Brain microvascular endothelial cell (primary cell): ENCODE results near the gene ZBTB7C.

ENCODE experiments used
- DNase-seq: peaks from one replicate; pipeline ENCODE4 v3.0.0-alpha.2; 2020
- H3K27ac ChIP-seq: fragments of 250-450 bp; sonication (Bioruptor Pico); 2 replicates; pipeline ENCODE4 v1.5.1; 2020; ENCODE audit warnings: mild to moderate bottlenecking, moderate library complexity
- H3K27me3 ChIP-seq: fragments of 250-450 bp; sonication (Bioruptor Pico); replicated peaks from 2 replicates; pipeline ENCODE4 v1.5.1; 2020; ENCODE audit warnings: mild to moderate bottlenecking
- H3K36me3 ChIP-seq: fragments of 250-450 bp; sonication (Bioruptor Pico); replicated peaks from 2 replicates; pipeline ENCODE4 v1.5.1; 2020; ENCODE audit warnings: mild to moderate bottlenecking
- H3K4me3 ChIP-seq: 2 replicates; pipeline ENCODE4 v1.5.1; 2011; ENCODE audit warnings: low read depth, mild to moderate bottlenecking, control low read depth, low read length, moderate library complexity
- in situ Hi-C: cut with HindIII; loops from 2 replicates; pipeline ENCODE4 v1.10.0; 2017; ENCODE audit warnings: low sequenced_read_pairs, low pct_ligation_motif_present
- TF ChIP-seq, protein P1 (sequence below): IDR thresholded peaks from 2 replicates; pipeline ENCODE4 v1.5.1; 2011; ENCODE audit warnings: low read depth, mild to moderate bottlenecking, moderate library complexity, low read length, control low read depth, inconsistent platforms; ENCODE audit errors: missing control alignments

The ZBTB7C gene

GRCh38 chr18:48393776-48394175 lies 15.4 kb downstream of the ZBTB7C start:
- H3K27ac ChIP-seq, result no peak overlapping the region
- no peak for DNase-seq
- in situ Hi-C loops, result no loop called here
- no peaks in the 10 kb centered on the region for H3K27me3 ChIP-seq
- no peak overlapping the region for H3K4me3 ChIP-seq
- no peaks in the 10 kb centered on the region for H3K36me3 ChIP-seq
- TF ChIP-seq, protein P1, sequence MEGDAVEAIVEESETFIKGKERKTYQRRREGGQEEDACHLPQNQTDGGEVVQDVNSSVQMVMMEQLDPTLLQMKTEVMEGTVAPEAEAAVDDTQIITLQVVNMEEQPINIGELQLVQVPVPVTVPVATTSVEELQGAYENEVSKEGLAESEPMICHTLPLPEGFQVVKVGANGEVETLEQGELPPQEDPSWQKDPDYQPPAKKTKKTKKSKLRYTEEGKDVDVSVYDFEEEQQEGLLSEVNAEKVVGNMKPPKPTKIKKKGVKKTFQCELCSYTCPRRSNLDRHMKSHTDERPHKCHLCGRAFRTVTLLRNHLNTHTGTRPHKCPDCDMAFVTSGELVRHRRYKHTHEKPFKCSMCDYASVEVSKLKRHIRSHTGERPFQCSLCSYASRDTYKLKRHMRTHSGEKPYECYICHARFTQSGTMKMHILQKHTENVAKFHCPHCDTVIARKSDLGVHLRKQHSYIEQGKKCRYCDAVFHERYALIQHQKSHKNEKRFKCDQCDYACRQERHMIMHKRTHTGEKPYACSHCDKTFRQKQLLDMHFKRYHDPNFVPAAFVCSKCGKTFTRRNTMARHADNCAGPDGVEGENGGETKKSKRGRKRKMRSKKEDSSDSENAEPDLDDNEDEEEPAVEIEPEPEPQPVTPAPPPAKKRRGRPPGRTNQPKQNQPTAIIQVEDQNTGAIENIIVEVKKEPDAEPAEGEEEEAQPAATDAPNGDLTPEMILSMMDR, result no peak

DNA sequence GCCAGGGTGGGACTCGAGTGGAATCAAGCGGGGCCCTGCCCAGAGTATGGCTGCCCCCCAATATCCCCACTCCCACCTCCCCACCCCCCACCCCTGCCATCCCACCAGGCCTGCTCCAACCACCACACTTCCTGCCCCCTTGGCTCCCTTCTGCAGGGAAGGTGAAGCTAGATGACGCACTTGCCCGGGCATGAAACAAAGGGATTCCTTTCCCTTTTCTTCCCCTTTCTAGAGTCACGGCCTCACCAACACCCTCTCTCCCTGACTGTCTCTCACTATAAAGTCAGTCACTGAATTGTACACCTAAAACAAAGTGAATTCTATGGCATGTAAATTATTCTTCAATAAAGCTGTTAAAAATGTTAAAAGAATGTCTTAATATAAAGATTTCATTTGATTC lies 16.0 kb downstream of the ZBTB7C start:
- in situ Hi-C loops, result no loop called here
- peaks cover under 1% of the 10 kb centered on the region for H3K27me3 ChIP-seq
- no peak overlapping the region for H3K4me3 ChIP-seq
- no peaks in the 10 kb centered on the region for H3K36me3 ChIP-seq
- DNase-seq, result no peak
- H3K27ac ChIP-seq, result no peak overlapping the region
- TF ChIP-seq, protein P1, result no peak

DNA sequence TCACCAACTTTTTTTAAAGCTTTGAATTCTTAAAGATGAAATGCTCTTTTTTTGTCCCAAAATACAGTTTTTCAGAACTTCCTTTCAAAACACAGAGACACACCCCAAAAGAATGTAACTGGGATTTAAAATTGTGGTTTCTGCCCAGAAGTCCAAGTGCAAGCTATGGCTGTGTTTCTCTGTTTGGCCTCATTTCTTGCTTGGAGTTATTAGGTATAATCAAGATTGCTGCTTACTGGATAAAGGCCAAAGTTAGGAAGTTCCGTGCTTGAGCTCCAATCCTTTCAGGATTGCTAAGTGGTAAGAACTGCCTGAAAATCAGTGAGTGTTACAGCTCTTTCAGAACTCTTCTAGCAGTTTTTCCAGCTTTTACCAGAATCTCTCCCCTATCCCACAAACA lies 16.9 kb downstream of the ZBTB7C start:
- peaks cover 2% of the 10 kb centered on the region for H3K27me3 ChIP-seq
- H3K36me3 ChIP-seq, result no peaks in the 10 kb centered on the region
- no peak overlapping the region for H3K27ac ChIP-seq
- in situ Hi-C loops, result no loop called here
- H3K4me3 ChIP-seq, result no peak overlapping the region
- no peak for DNase-seq
- TF ChIP-seq, protein P1, result no peak

- in situ Hi-C loops, result no loop called here
- no peak for DNase-seq
- Histone ChIP-seq H3K36me3 (no peaks in the 10 kb centered on the region), H3K27ac (no peak overlapping the region), H3K4me3 (no peak overlapping the region), H3K27me3 (peaks cover 2% of the 10 kb centered on the region)
- TF ChIP-seq, protein P1, result no peak
Observed at GRCh38 chr18:48391868-48392267, 17.3 kb downstream of the ZBTB7C start.

DNA sequence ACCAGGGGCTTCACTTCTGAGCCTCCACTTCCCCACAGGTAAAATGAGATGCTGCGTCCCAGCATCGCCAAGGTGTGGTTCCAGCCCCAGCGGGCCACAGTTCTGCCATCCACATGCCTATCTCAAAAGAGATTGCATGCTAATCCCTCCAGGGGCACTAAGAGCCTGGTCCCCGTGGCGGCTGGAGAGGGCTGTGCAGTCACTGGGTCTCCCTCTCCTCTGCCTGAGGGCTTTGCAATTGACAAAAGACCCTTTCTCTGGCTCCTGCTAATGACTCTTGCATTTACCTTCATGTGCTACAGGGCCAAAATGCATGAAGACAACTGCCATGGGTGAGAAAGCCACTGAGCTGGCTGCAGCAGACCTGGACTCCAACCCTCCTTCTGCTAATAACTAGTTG lies 18.5 kb downstream of the ZBTB7C start:
- H3K27me3 ChIP-seq, result peaks cover 2% of the 10 kb centered on the region
- TF ChIP-seq, protein P1, result no peak
- no peak overlapping the region for H3K27ac ChIP-seq
- no peaks in the 10 kb centered on the region for H3K36me3 ChIP-seq
- H3K4me3 ChIP-seq, result no peak overlapping the region
- DNase-seq, result no peak
- in situ Hi-C loops, result no loop called here

DNA sequence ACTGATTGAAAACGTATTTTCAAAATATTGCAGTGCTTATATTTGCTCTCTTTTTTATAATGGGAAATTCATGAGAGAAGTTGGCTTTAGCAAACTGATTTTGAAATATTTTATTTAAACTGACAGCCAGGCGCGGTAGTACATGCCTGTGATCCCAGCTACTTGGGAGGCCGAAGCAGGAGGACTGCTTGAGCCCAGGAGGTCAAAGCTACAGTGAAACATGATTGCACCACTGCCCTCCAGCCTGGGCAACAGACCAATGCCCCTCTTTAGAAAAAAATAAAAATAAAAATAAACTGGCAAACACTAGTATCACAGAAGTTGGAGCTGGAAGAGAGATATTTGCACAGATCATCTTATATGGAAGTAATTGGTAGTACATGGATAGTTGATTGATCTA lies 20.7 kb downstream of the ZBTB7C start:
- TF ChIP-seq, protein P1, result no peak
- Histone ChIP-seq H3K4me3 (no peak overlapping the region), H3K27me3 (peaks cover 2% of the 10 kb centered on the region), H3K36me3 (no peaks in the 10 kb centered on the region), H3K27ac (no peak overlapping the region)
- in situ Hi-C loops, result no loop called here
- DNase-seq, result no peak
